ENCODE measurements around the gene AP5B1.

The AP5B1 gene

DNA sequence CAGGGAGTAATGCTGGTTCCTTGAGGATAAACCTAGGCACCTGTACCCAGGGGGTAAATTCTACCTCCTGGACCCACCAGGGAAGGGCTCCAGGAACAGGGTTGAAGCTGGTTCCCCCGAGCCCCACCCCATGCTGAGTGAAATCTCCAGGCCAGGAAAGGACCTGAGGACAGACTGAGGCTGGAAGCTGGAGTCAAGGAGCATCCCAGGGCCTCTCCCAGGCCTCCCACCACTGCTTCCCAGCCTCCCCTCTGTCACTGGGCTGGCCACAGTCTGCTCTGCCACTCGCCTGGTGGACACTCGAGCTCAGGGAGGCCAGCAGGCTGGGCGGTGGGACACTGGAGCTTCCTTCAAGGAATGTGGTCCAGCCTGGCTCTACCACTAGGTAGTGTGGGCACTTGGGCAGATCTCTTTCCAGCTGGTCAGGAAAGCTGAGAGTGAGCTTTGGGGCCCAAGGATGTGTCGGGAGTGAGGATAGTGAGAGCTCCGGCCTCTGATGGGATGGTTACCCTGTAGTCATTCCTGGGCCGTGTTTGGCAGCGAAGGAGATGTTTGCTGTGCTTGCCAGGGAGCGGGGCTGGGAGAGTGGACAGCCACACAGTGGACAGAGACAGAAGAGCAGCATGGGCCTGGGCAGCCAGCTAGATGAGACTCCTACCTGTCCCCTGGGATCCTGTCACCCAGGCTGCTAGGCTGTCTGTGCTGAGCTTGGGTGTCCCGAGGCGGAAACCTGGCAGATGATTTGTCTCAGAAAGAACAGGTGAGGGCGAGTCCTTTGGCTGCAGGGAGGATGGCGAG, 9.5 kb upstream of the AP5B1 start:
- peak; percentile 29; the same call in 2 of the 3 replicates for ATAC-seq
- TF ChIP-seq GLIS3 (CRISPR knock-in tag; IDR thresholded peaks at IDR 0.05) (no peak), ZC3H10 (CRISPR knock-in tag; IDR thresholded peaks at IDR 0.05) (no peak), BACH2 (CRISPR knock-in tag; IDR thresholded peaks at IDR 0.05; ENCODE audit: borderline replicate concordance) (no peak), PATZ1 (CRISPR knock-in tag; IDR thresholded peaks at IDR 0.05; ENCODE audit: borderline replicate concordance) (no peak)

- ATAC-seq, result no peak
- TF ChIP-seq ZC3H10 (CRISPR knock-in tag; IDR thresholded peaks at IDR 0.05) (no peak), BACH2 (CRISPR knock-in tag; IDR thresholded peaks at IDR 0.05; ENCODE audit: borderline replicate concordance) (no peak), ZFP30 (CRISPR knock-in tag; IDR thresholded peaks at IDR 0.05) (no peak), CSDC2 (CRISPR knock-in tag; IDR thresholded peaks at IDR 0.05) (no peak), ARNTL (CRISPR knock-in tag; IDR thresholded peaks at IDR 0.05; ENCODE audit: borderline replicate concordance, low read depth) (no peak), TOX (CRISPR knock-in tag; IDR thresholded peaks at IDR 0.05; ENCODE audit: borderline replicate concordance) (no peak), CSRNP3 (CRISPR knock-in tag; IDR thresholded peaks at IDR 0.05) (no peak), PPARA (CRISPR knock-in tag; IDR thresholded peaks at IDR 0.05; ENCODE audit: borderline replicate concordance) (no peak), ZNF565 (CRISPR knock-in tag; conservative IDR thresholded peaks at IDR 0.05; ENCODE audit: low read depth) (no peak), SNAI2 (CRISPR knock-in tag; IDR thresholded peaks at IDR 0.05) (no peak), POU6F1 (CRISPR knock-in tag; IDR thresholded peaks at IDR 0.05; ENCODE audit: borderline replicate concordance, low read depth) (no peak), ISL1 (CRISPR knock-in tag; IDR thresholded peaks at IDR 0.05) (no peak), TCF4 (CRISPR knock-in tag; IDR thresholded peaks at IDR 0.05; ENCODE audit: borderline replicate concordance) (no peak), ZNF8 (CRISPR knock-in tag; IDR thresholded peaks at IDR 0.05) (no peak)
- TF ChIP-seq, protein P1, sequence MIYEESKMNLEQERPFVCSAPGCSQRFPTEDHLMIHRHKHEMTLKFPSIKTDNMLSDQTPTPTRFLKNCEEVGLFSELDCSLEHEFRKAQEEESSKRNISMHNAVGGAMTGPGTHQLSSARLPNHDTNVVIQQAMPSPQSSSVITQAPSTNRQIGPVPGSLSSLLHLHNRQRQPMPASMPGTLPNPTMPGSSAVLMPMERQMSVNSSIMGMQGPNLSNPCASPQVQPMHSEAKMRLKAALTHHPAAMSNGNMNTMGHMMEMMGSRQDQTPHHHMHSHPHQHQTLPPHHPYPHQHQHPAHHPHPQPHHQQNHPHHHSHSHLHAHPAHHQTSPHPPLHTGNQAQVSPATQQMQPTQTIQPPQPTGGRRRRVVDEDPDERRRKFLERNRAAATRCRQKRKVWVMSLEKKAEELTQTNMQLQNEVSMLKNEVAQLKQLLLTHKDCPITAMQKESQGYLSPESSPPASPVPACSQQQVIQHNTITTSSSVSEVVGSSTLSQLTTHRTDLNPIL (CRISPR knock-in tag; IDR thresholded peaks at IDR 0.05; ENCODE audit: low read depth), result no peak
Measured at GRCh38 chr11:65789230-65790103, 8.7 kb upstream of the AP5B1 start.

GRCh38 chr11:65788821-65789220, 8.0 kb upstream of the AP5B1 start:
- no peak for ATAC-seq
- TF ChIP-seq, protein P1 (CRISPR knock-in tag; IDR thresholded peaks at IDR 0.05; ENCODE audit: low read depth), result no peak
- TF ChIP-seq RARB (CRISPR knock-in tag; IDR thresholded peaks at IDR 0.05) (no peak), ARNTL (CRISPR knock-in tag; IDR thresholded peaks at IDR 0.05; ENCODE audit: borderline replicate concordance, low read depth) (no peak), CSDC2 (CRISPR knock-in tag; IDR thresholded peaks at IDR 0.05) (no peak), POU6F1 (CRISPR knock-in tag; IDR thresholded peaks at IDR 0.05; ENCODE audit: borderline replicate concordance, low read depth) (no peak)
